Measurements from ENCODE around the gene ARHGAP32. TPM values are rescaled to one million over a fixed set of nuclear protein-coding genes. Genes with fewer than 3 reads are reported as not detected.
"Not testable (repeated sequence)": the region's sequence is repeated elsewhere in the genome, so short reads cannot be mapped to it uniquely, and the experiment has no call there.

The ARHGAP32 gene
- total RNA-seq, 1 donor from 2014 or later = 7.1 TPM

DNA sequence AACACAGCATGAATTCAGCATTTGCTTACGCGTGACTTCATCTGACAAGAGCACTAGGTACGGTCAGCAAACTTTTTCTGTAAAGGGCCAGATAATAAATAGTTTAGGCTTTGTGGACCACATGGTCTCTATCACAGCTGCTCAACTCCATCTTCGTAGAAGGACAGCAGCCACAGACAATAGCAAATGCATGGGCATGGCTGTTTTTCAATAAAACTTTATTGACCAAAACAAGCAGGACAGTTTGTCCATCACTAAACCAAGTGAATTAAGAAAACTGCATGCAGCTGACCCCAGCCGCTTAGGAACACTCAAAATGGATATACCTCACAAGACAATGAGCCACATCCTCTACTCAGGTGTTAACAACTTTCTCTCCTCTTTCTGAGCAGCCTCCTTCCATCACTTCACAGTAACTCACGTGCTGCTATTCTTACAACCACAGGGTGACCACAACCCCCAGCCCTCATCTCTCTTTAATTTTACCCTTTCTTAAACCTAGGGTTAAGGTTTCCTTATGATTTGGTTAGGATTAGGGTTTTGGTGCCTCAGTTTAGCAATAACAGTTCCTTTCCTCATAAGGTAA is 22.7 kb upstream of the ARHGAP32 start:
- Mint-ChIP-seq H3K4me3 (no peak overlapping the region), H3K36me3 (ENCODE audit: low read depth) (no peaks in the 10 kb centered on the region), H3K9me3 (no peaks in the 10 kb centered on the region), H3K27ac (no peak overlapping the region), H3K4me1 (peaks cover 4% of the 10 kb centered on the region), H3K27me3 (peaks cover 3% of the 10 kb centered on the region)
- intact Hi-C loops (cut with micrococcal nuclease) = no loop called here
- DNase-seq = no peak

DNA sequence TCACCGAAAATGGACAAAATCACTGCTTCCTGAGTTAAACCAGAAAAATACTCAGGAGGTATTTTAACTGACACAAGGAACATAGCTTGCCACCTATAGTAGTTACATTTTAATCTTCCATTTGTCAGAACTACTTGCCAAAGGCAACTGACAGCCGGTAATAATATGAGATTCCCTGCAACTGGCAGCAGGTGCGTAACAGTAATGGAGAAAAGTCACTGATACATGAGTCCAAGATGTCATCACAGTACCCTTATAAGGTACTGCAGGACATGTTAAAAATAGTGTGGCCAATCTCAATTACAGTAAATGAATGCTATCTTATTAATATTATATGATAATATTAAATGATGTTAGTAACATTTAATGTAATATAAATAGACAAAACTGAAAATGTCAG is 21.1 kb upstream of the ARHGAP32 start:
- no peaks in the 10 kb centered on the region for H3K36me3 Mint-ChIP-seq (ENCODE audit: low read depth)
- H3K27me3 Mint-ChIP-seq = peaks cover under 1% of the 10 kb centered on the region
- peaks cover 4% of the 10 kb centered on the region for H3K4me1 Mint-ChIP-seq
- no peaks in the 10 kb centered on the region for H3K9me3 Mint-ChIP-seq
- no peak overlapping the region for H3K27ac Mint-ChIP-seq
- intact Hi-C loops (cut with micrococcal nuclease) = no loop called here
- no peak overlapping the region for H3K4me3 Mint-ChIP-seq
- no peak for DNase-seq

DNA sequence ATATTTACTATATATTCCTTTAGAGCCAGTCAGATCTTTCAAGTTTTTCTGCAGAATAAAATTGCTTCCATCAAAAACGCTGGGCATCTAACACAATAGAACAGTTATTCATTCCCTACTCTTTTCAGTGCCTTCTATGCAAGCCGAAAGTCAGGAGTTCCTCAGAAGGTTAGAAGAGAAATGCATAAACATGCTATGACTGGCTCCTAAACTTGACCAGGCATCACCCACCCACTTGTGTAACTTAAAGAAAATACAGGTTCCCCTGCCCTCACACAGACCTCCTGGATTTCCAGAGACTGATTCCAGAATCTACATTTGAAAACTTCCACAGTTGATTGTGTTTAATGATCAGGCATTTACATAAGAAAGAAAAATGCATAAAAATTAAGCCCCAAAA is 19.3 kb upstream of the ARHGAP32 start:
- Mint-ChIP-seq H3K4me1 (peaks cover 2% of the 10 kb centered on the region), H3K4me3 (no peak overlapping the region), H3K9me3 (no peaks in the 10 kb centered on the region), H3K27me3 (no peaks in the 10 kb centered on the region), H3K36me3 (ENCODE audit: low read depth) (no peaks in the 10 kb centered on the region), H3K27ac (no peak overlapping the region)
- intact Hi-C loops (cut with micrococcal nuclease) = no loop called here
- no peak for DNase-seq

DNA sequence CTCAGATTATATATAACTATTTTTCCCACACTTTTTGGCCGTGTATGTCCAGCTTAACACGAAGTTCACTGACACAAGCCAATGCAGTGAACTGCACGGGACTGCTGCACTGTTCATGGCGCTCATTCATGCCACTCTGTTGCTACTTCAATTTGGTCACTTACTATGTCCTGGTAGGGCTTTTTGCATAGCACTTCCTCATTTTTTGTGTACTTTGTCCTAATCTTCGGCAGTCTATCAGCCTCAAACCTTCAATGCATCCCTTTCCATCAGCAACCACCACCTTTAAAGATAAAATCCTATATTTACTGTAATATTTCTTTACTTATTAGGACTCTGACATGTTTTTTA is 18.7 kb upstream of the ARHGAP32 start:
- intact Hi-C loops (cut with micrococcal nuclease) = no loop called here
- Mint-ChIP-seq H3K4me3 (no peak overlapping the region), H3K9me3 (no peaks in the 10 kb centered on the region), H3K4me1 (peaks cover 2% of the 10 kb centered on the region), H3K27ac (no peak overlapping the region), H3K36me3 (ENCODE audit: low read depth) (no peaks in the 10 kb centered on the region), H3K27me3 (no peaks in the 10 kb centered on the region)
- DNase-seq = no peak

DNA sequence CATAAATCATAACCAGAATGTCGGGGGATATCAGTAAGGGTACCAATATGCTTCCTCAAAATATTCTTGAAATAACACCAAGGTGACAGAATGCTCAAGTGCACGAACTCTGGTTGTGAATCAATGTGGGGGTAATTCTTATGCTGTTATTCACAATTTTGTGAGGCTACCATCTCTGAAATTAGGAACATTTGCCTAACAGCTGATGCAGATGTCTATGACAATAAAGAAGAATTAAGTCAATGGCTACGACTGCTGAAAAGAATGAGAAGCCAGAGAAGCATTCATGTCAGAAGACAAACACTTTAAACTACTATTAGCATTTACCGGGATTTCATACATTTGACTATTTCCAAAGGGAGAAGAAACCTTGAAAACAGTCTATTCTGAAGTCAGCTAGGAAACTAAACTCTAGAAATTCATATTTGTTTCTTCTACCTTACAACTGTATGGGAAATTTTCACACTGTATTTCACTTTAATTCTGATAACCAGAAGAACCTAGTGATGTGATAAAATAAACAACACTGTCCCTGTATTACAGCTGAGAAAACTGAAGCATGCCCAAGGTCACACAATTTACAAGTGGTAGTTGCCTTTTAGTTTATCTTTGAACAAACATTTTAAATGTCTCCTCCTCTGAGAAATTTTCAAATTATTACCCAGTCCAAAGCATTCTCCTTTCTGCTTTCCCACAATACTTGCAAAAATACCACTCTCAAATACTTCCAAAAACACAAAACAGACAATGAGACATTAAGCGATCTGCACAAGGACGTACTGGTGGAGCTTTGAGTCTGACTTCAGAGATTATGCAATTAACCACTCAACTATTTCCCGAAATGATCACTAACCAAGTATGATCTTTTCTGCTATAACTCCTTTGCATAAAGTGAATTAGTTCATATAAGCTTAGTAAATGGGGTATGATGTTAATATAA is 18.0 kb upstream of the ARHGAP32 start:
- Mint-ChIP-seq H3K36me3 (ENCODE audit: low read depth) (no peaks in the 10 kb centered on the region), H3K4me3 (no peak overlapping the region), H3K9me3 (no peaks in the 10 kb centered on the region), H3K4me1 (peaks cover 2% of the 10 kb centered on the region), H3K27ac (no peak overlapping the region), H3K27me3 (no peaks in the 10 kb centered on the region)
- no peak for DNase-seq
- intact Hi-C loops (cut with micrococcal nuclease) = no loop called here

DNA sequence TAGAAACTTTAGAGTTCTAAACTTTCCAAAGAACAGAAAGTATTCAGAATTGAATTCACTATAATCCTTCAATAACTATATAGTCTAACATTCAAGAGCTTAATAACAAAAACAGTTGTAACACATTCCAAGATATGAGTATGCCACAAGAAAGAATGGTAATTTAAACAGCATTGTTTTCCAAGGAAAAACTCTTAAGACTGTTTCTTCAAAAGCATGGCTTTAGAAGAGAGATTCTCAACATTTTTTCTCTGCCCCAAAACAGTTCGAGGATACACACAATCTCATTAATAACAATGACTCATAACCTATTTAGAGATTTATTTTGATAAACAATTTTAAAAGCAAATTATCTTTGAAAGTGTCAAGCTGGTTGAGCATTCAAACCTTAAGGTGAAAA is 16.7 kb upstream of the ARHGAP32 start:
- H3K4me1 Mint-ChIP-seq = no peaks in the 10 kb centered on the region
- H3K27me3 Mint-ChIP-seq = no peaks in the 10 kb centered on the region
- intact Hi-C loops (cut with micrococcal nuclease) = no loop called here
- H3K27ac Mint-ChIP-seq = no peak overlapping the region
- no peaks in the 10 kb centered on the region for H3K9me3 Mint-ChIP-seq
- no peaks in the 10 kb centered on the region for H3K36me3 Mint-ChIP-seq (ENCODE audit: low read depth)
- no peak for DNase-seq
- no peak overlapping the region for H3K4me3 Mint-ChIP-seq

DNA sequence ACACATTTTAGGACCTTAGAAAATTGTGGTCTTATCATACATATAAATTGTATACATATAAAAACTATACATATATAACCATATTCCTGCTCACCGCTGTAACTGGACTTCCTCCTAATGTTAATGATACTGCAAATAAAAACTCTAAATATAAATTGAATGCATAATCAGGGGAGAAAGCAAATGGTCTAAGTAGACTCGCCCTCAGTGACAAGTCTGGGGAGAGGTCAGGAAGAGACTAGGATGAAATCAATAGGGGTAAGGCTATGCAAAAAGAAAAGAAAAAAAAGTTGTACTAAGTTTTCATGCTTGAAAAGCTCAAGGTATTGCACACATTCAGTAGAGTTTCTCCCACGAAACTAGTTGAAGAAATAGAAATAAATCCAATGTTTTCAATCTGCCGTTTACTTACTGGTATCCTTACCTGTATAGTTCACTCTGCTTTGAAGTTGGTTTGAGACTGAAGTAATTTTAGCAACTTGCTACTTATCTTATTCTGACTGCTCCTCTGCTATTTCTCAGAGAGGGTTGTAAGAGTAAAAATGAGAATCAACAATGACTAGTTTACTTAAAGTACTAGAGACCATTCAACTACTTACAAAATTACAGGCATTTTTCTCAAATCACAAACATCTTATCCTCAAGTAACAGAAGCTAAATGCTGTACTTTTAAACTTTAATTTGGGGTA is 12.2 kb upstream of the ARHGAP32 start:
- Mint-ChIP-seq H3K4me1 (no peaks in the 10 kb centered on the region), H3K4me3 (no peak overlapping the region), H3K27ac (no peak overlapping the region), H3K27me3 (no peaks in the 10 kb centered on the region), H3K9me3 (no peaks in the 10 kb centered on the region), H3K36me3 (ENCODE audit: low read depth) (no peaks in the 10 kb centered on the region)
- intact Hi-C loops (cut with micrococcal nuclease) = no loop called here
- DNase-seq = no peak

DNA sequence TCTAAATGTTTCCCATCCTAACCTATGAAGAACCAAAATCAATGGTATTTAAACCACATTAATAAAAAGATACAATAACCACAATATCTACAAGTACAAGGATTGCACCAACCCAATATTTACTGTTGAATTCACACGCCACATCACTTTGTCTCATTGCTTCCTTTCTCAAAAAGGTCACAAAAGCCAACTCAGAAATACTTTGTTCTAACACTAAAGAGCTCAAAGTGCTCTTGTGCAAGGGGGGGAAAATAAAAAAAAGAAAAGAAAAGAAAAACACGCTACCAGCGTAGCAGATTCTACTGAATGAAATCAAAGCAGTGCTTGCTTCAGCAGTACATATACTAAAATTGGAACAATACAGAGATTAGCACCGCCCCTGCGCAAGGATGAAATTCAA is 10.5 kb upstream of the ARHGAP32 start:
- Mint-ChIP-seq H3K9me3 (peaks cover 7% of the 10 kb centered on the region), H3K27me3 (no peaks in the 10 kb centered on the region), H3K36me3 (ENCODE audit: low read depth) (no peaks in the 10 kb centered on the region), H3K27ac (no peak overlapping the region), H3K4me1 (no peaks in the 10 kb centered on the region), H3K4me3 (no peak overlapping the region)
- DNase-seq = no peak
- intact Hi-C loops (cut with micrococcal nuclease) = no loop called here

DNA sequence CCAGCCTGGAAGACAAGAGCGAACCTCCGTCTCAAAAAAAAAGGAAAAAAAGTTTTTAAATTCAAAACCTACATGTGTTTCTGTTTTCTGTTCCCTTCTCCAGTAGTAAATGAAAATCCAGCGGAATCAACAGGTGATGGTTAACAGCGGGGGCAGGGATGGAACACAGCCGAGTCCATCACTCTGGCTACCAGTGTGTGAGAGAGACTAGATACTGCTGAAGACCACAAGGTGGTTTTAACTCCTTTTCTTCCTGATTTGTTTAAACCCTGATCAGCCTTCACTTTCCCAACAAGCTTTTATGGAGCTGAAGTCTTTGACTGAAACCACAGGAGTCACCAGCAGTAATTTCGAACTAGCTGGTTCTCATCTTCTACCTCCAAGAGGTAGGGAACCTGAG is 3.6 kb upstream of the ARHGAP32 start:
- no peak for DNase-seq
- H3K4me1 Mint-ChIP-seq = no peaks in the 10 kb centered on the region
- H3K36me3 Mint-ChIP-seq (ENCODE audit: low read depth) = no peaks in the 10 kb centered on the region
- no peak overlapping the region for H3K4me3 Mint-ChIP-seq
- H3K9me3 Mint-ChIP-seq = peaks cover 7% of the 10 kb centered on the region
- intact Hi-C loops (cut with micrococcal nuclease) = no loop called here
- H3K27ac Mint-ChIP-seq = no peak overlapping the region
- H3K27me3 Mint-ChIP-seq = no peaks in the 10 kb centered on the region

DNA sequence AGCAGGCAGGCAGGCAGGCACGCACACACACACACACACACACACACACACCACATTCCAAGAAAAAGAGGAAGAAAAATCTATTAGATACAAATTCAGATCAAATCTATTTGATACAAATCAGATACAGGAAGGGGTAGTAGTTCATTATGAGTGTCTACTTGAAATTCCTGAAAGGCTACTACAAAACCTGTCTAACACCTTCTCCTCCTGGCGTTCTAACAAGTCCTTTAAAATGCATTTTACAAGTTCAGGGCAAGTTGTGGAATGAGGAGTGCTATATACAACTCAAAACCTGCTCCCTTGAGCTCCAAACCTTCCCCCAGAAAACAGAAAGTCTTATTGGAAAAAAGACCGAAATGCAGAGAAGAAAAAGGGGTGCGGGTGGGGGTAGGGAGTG is 476 bp downstream of the ARHGAP32 start:
- Mint-ChIP-seq H3K4me3 (no peak overlapping the region), H3K9me3 (peaks cover 6% of the 10 kb centered on the region), H3K27me3 (no peaks in the 10 kb centered on the region), H3K4me1 (no peaks in the 10 kb centered on the region), H3K27ac (no peak overlapping the region), H3K36me3 (ENCODE audit: low read depth) (no peaks in the 10 kb centered on the region)
- intact Hi-C loops (cut with micrococcal nuclease) = no loop called here
- no peak for DNase-seq

DNA sequence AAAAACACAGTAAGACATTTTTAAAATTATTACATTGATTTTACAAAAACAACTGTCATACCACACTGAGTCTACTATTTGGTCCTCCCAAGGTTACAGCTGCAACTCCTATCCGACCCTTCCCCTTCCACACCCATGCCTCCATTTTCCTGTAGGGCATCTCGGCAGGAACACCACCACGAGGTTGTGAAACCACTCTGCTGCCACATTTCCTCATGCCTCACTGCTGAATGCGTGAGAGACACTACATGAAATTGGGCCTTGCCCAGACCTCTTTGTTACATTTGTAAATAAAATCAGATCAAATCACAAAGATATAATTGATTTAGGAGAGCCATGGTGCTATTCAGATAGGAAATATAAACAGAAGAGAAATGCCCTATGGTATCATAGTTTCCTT is 2.0 kb downstream of the ARHGAP32 start:
- Mint-ChIP-seq H3K27me3 (no peaks in the 10 kb centered on the region), H3K4me3 (no peak overlapping the region), H3K27ac (no peak overlapping the region), H3K4me1 (no peaks in the 10 kb centered on the region), H3K36me3 (ENCODE audit: low read depth) (no peaks in the 10 kb centered on the region), H3K9me3 (peaks cover 12% of the 10 kb centered on the region)
- intact Hi-C loops (cut with micrococcal nuclease) = no loop called here
- DNase-seq = no peak

DNA sequence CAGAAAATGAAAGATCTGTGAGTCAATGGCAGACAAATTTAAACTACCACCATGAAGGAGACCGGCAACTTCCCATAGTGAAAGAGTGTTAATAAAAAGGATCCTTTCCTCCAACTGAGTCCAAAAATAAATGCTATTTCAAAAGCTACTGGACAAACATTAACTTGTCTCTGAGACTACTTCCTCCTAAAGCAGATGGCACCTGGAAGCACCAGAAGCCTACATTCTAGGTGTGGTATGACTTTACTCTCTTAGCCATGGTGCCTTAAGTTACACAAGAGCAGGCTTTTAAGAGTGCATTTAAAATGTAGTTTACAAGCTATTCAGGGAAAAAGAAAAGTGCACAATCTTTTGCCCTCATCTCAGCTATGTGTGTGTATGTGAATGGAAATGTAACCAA is 2.5 kb downstream of the ARHGAP32 start:
- Mint-ChIP-seq H3K4me3 (no peak overlapping the region), H3K27ac (no peak overlapping the region), H3K27me3 (no peaks in the 10 kb centered on the region), H3K9me3 (peaks cover 14% of the 10 kb centered on the region), H3K4me1 (no peaks in the 10 kb centered on the region), H3K36me3 (ENCODE audit: low read depth) (no peaks in the 10 kb centered on the region)
- intact Hi-C loops (cut with micrococcal nuclease) = no loop called here
- no peak for DNase-seq

DNA sequence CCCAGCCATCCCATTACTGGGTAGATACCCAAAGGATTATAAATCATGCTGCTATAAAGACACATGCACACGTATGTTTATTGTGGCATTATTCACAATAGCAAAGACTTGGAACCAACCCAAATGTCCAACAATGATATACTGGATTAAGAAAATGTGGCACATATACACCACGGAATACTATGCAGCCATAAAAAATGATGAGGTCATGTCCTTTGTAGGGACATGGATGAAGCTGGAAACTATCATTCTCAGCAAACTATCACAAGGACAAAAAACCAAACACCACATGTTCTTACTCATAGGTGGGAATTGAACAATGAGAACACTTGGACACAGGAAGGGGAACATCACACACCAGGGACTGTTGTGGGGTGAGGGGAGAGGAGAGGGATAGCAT is 7.0 kb downstream of the ARHGAP32 start:
- intact Hi-C loops (cut with micrococcal nuclease); H3K27me3 Mint-ChIP-seq; H3K4me1 Mint-ChIP-seq; H3K4me3 Mint-ChIP-seq; H3K27ac Mint-ChIP-seq; H3K36me3 Mint-ChIP-seq (ENCODE audit: low read depth); DNase-seq: not testable (repeated sequence)
- peaks cover 15% of the 10 kb centered on the region for H3K9me3 Mint-ChIP-seq

DNA sequence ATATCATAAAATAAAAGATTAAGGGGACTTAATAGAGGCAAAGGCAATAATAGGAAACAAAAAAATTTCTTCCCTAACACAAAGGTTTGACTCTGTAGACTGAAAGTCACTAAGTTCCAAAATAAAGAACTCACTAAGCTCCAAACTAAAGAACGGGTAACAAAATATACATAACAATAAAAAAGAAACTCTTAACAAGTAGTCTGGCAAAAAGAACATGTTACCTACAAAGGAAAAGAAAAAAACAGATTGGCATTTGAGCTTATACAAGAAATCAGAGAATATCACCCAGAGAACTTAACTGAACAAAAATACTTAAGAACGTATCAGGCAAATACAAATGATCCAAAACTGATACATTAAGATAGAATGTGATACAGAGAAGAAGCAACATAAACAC is 7.5 kb downstream of the ARHGAP32 start:
- intact Hi-C loops (cut with micrococcal nuclease) = no loop called here
- Mint-ChIP-seq H3K9me3 (peaks cover 15% of the 10 kb centered on the region), H3K36me3 (ENCODE audit: low read depth) (no peaks in the 10 kb centered on the region), H3K27ac (no peak overlapping the region), H3K4me1 (no peaks in the 10 kb centered on the region), H3K4me3 (no peak overlapping the region), H3K27me3 (no peaks in the 10 kb centered on the region)
- DNase-seq = no peak

Data from activated CD4-positive, alpha-beta T cell treated with anti-CD3 and anti-CD28 coated beads, Interleukin-2, amount 10 ng/mL, durations not matched to agents 24 days and 14 days (primary cell).